Head of caudate nucleus (tissue), 42 donors: ENCODE data around the gene CEP83.
"Not testable (repeated sequence)": the region's sequence is repeated elsewhere in the genome, so short reads cannot be mapped to it uniquely, and the experiment has no call there.

ENCODE experiments used
- DNase-seq, 42 donors: peaks; one replicate each; pipeline versions ENCODE4 v3.0.0 to v3.0.0-alpha.2; 2020 to 2021; ENCODE audit warnings: mixed read lengths in 7 of 42
- intact Hi-C: fragments of 100-400 bp; cut with DNase I; formaldehyde crosslinking; loops from one replicate; pipeline ENCODE4 v1.15.0; 2022

Gene CEP83

DNA sequence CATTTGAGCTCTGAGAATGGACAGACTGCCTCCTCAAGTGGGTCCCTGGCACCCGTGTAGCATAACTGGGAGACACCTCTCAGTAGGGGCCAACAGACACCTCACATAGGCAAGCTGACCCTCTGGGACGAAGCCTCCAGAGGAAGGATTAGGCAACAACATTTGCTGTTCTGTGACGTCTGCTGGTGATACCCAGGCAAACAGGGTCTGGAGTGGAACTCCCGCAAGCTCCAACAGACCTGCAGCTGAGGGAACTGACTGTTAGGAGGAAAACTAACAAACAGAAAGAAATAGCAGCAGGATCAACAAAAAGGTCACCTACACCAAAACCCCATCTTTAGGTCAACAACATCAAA is 69.6 kb downstream of the CEP83 start:
- intact Hi-C loops: no loop called here
- no peak for DNase-seq

DNA sequence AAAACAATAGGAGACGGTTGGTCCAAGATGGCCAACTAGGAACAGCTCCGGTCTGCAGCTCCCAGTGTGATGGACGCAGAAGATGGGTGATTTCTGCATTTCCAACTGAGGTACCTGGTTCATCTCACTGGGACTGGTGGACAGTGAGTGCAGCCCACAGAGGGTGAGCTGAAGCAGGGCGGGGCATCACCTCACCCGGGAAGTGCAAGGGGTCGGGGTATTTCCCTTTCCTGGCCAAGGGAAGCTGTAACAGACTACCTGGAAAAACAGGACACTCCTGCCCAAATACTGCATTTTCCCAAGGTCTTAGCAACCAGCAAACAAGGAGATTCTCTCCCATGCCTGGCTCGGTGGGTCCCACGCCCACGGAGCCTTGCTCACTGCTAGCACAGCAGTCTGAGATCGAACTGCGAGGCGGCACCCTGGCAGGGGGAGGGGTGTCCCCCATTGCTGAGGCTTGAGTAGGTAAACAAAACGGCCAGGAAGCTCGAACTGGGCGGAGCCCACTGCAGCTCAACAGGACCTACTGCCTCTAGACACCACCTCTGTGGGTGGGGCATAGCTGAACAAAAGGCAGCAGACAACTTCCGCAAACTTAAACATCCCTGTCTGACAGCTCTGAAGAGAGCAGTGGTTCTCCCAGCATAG is 70.1 kb downstream of the CEP83 start:
- DNase-seq, intact Hi-C loops: not testable (repeated sequence)

DNA sequence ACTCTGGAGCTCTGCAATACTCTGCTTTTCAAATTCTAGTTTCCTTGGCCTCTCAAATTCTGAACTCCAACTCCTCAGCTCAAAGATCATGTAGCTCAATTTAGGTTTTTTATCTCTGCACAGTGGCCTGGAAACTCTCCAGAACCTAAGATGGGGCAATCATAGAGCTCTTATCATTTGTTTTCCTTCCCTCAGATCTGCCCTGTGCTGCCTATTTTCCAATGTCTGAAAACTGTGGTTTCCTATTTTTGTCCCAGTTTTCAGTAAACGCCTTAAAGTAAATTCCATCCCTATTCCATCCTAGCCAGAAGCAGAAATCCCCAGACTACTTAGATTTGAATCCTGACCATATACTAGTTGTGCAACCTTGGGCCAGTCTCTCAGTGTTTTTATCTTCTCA is 73.2 kb downstream of the CEP83 start:
- intact Hi-C loops: no loop called here

DNA sequence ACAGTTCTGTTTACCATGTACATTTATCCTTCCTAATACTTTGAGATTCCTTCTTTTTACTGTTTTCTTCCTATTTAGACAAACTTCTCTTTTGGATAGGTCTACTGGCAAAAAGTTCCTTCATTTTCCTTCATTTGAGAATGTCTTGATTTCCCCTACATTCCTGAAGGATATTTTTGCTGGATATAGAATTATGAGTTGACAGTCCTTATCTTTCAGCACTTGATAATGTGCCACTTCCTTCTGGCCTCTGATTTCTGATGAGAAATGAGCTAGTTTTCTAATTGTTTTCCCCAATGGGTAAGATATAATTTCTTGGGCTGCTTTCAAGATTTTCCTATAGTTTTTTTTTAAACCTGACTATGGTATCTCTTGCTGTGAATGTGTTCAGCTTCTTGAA is 75.6 kb downstream of the CEP83 start:
- intact Hi-C loops: no loop called here
- no peak for DNase-seq

More for the DNA sequence above, 73.2 kb downstream of the CEP83 start:
- DNase-seq: no peak

DNA sequence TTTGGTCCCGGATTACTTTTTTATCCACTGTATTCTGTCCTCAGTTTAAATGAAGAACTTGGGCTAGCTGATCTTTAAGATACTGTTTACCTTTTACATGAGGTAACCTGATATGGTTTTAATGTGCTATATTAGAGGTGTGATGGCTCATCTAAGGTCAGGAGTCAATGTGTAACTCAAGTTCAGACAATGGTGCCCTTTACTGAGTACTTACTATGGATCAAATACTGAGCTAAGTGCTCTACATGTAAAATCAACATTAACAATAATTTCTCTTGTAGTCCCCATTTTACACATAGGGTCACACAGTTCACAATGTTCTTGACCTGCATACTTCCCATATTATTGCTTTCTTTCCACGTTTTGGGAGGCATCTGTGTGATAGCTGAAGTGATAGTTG is 79.2 kb downstream of the CEP83 start:
- intact Hi-C loops: no loop called here
- DNase-seq: no peak

DNA sequence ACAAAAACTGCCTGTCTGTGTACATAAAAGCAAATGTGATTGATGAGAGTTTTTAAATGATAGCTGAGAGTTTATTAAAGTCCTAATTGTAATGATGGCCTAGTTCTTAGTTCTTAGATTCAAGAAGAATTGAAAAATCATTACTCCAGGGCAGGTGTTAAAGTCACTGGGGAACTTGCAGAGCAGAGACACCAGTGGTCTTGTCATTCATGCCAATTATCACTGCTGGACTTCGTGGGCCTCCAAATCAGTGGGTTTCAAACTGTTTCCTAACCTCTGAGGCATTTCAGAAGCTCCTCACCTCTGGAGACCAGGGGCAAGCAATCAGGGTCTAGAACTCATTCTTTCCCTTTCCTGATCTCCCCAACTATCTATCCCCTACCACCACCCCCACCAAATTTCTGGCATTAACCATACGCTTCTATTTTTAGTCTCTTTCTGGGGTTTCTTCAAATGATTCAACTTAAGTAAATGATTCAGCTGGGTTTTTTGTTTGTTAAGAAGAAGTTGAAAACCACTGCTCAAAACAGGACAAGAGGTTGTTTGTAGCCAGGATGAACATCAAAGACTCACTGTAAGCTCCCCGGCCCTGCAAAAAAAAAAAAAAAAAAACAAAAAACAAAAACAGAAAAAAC is 80.1 kb downstream of the CEP83 start:
- DNase-seq: no peak
- intact Hi-C loops: no loop called here

DNA sequence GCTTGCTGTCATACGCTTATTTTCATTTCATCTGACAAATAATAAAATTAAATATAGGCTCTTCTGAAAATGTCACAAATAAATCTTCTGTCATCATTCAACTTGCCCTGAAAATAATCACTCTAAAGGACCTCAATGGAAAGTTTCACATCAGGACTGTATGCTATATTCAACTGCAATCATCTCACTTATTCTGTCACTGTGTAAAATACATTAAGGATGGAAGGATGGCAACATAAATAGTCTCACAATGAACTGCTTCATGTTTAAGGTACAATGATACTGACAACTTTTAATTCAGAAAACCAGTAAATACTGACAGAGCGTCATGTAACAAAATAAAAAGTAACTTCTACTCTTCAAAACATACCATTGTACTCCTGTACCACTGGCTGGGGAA is 82.1 kb downstream of the CEP83 start:
- intact Hi-C loops: no loop called here
- DNase-seq: no peak

DNA sequence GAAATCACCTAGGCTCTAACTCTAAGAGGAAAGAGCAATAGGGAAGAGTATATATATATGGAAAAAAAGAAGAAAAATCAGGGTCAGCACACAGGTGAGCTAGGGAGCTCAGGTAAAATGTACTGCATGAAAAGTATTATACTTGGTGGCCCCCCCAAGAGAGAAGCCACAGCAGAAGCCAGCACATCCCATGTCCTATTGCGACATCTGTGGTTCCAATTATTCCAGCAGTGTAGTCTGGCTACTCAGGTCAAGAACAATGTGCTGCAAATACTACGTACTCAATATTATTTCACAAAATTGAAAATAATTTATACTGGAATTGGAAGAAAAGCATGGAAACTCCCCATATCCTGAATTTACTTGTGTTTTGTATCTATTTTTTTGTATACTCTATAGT is 85.5 kb downstream of the CEP83 start:
- intact Hi-C loops: no loop called here
- DNase-seq: no peak

DNA sequence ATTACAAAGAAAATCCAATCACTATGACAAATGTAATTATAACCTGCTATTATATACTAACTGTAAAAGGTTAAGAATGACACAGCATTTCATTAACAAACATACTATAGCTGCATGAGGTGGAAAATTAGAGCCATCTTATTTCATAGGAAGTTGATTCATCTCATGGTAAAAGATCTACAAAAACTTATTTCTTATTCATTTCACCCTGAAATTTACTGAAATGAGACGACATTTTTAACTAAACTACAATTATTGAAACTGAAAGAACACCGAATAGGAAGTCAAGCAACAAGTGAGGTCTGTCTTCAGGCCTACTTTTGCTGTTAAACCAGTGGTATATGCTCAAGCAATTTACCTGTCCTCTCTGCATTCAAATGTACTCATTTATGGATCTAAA is 87.2 kb downstream of the CEP83 start:
- intact Hi-C loops: no loop called here
- no peak for DNase-seq

DNA sequence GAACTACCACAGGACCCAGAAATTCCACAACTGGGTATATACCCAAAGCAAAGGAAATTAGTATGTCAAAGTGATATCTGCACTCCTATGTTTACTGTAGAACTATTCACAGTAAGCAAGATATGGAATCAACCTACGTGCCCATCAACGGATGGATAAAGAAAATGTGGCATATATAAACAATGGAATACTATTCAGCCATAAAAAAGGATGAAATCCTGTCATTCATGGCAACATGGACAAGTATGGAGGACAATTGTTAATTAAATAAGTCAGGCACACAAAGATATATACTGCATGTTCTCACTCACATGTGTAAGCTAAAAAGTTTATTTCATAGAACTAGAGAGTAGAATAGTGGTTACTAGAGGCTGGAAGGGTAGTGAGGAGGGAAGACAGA is 97.0 kb downstream of the CEP83 start:
- DNase-seq: no peak
- intact Hi-C loops: no loop called here

DNA sequence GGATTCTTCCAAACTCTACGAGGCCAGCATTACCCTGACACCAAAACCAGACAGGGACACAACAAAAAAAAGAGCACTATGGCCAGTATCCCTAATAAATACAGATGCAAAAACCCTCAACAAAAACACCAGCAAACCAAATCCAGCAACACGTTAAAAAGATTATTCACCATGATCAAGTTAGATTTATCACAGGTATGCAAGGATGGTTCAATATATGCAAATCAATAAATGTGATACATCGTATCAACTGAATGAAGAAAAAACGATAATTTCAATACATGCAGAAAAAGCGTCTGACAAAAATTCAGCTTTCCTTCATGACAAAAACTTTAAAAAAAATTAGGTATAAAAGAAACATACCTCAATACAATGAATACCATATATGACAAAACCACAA is 99.9 kb downstream of the CEP83 start:
- intact Hi-C loops: no loop called here
- DNase-seq: no peak

DNA sequence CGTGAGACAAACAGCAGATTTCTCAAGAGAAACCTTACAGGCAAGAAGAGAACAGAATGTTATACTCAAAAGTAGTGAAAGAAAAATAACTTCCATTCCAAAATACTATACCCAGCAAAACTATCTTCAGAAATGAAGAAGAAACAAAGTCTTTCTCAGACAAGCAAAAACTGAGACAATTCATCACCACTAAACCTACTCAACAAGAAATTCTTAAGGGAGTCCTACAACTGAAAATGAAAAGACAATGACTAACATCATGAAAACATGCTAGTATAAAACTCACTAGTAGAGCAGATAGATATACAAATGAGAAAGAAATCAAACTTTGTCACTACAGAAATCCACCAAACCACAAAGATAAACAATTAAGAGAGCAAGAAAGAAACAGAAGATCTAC is 106.5 kb downstream of the CEP83 start:
- intact Hi-C loops: no loop called here
- no peak for DNase-seq

DNA sequence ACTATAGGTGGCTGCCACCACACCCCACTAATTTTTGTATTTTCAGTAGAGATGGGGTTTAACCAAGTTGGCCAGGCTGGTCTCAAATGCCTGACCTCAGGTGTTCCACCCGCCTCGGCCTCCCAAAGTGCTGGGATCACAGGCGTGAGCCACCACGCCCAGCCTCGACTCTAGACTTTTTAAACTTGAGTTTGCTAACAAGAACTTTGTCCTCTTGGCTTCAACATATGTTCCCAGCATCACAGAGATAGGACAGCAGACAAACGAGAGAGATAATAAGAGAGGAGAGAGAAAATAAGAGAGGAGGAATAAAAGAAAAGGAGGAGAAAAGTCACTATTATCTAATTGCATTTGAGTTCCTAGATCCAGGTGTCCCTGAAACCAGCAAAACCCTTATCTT is 119.1 kb downstream of the CEP83 start:
- intact Hi-C loops: no loop called here
- DNase-seq: no peak

DNA sequence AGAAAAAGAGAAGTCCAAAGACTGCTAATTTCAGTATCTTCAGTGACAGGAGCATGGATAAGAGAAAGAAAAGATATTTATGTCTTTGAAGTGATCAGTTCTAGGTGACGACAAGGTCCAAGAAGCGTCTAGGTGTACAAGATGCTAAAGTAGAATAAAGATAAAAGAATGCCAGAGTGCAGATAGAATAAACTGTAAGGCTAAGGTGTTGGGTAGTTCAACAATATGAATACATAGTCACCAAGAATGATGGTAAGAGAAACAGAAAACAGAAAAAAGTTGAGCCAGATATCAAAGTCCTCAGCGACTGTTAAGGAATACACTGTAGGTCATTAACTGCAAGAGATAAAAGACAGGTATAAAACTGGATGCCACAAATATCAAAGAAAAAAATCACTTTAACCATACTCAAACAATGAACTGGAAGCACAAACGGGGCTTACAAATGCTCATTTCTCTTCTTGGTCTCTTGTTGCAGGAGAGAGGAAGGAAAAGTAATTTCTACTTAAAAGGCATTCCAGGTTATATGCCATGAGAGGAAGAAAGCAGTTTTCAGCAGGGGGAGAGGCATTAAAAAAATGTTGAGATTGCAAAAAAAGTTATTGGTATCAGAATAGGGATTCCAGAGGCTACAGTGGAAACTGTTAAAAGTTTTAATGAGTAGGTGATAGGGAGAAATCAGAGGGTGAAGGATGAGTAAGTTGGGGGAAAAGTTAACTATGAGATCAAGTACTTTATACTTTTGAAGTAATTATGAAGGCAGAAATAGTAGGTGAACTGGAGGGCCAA is 121.5 kb downstream of the CEP83 start:
- no peak for DNase-seq
- intact Hi-C loops: no loop called here

DNA sequence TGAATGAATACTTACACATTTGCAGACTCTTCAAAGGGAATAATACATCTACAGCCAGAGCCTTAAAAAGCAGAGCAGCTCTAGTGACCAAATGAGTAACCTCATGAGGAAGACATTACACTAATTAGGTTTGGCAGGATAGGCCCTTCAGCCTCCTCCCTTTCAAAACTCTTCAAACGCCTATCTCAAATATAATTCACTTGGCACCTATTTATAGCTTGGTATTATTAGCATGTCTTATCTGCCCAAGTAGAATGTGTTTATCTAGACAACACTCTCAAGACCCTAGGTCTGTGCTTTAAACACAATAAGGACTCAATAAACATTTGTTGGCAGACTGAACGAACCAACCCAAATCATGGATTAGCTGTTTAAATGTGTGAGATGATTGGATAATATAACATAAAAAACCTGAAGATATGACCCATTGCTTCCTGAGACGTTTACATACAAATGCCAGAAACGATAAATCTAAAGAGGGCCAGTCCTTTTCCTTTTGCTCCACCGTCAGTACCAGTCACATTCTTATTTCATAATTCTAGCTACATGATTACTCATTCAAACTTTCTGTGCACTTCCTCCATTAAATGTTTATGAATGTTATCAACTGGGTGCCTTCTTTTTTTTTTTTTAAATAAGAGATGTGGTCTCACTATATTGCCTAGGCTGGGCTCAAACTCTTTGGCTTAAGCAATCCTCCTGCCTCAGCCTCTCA is 123.3 kb downstream of the CEP83 start:
- no peak for DNase-seq
- intact Hi-C loops: no loop called here

DNA sequence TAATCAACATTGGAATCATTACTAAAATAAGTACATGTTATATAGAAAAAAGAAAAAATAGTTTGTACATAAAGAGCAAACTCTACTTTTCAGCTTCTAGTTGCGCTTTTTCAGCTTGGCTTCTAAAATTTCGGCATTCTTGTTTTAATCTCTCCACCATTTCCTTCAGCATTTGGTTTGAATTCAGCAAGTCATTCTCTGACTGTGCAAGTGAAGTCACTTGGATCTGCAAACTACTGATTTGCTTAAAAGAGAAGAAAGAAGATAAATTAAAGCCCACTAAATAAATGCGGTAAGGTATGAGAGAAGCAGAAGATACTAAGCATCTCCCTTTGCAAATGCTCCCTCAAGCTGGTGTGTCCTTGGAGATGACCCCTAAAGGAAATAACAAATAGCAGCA is 126.3 kb downstream of the CEP83 start:
- intact Hi-C loops: no loop called here
- no peak for DNase-seq

DNA sequence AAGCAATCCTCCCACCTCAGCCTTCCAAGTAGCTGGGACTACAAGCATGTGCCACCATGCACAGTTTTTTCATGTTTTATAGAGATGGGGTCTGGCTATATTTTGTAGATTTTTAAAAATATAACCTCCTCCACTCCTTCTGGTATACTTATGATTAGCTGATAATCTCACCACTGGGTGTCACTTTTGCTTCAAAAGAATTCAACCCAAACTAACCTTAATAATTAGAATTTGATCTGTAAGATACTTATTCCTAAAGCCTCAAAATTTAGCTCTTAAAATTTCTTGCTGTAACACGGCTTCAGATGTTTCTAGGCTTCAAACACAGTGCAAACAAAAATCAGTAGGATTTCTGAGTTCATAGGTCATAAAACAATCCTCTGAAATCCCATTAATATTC is 130.3 kb downstream of the CEP83 start:
- DNase-seq: no peak
- intact Hi-C loops: no loop called here

DNA sequence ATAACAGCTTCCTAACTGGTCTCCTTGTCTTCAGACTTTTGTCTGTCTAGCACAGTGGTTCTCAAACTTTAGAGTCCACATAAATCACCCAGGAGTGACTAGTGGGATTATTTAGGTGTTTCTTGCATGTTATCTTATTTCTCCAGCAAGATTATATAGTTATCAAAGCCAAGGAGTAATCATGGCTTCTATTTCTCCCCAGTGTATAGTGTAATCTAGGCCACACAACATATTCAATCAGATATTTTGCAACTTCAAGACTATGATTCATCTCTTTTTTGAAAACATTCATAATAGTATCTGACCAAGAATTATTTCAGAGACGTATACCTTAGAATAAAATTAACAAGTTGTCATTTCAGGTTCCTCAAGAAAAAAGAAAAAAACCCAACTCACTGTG is 131.9 kb downstream of the CEP83 start:
- DNase-seq: no peak
- intact Hi-C loops: no loop called here

DNA sequence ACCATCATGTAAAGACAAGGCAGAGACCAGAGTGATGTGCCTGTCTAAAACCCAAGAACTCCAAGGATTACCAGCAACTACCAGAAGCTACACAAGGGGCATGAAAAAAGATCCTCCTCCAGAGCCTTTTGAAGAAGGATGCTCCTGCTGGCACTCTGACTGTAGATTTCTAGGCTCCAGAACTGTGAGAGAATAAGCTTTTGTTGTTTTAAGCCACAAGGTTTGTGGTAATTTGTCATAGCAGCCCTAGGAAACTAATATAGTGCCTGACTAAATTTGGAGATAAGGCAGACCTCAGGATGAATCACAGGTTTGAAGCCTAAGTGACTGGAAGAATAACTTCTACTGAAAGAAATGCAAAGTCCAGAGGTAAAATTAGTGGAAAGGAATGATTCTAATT is 132.9 kb downstream of the CEP83 start:
- intact Hi-C loops: no loop called here
- DNase-seq: no peak

DNA sequence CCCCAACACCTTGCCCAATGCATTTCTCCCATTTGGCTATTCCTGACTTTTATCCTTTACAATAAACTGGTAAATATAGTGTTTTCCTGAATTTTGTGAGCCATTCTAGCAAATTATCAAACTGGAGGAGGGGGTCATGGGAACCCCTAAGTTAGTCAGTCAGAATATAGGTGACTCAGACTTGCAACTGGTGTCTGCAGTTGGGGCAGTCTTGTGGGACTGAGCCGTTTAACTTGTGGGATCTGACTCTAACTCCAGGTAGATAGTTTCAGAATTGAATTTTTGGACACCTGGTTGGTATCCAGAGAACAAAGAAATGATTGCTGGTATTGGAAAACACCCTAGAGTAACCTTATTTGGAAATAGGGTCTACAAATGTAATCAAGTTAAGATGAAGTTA is 133.4 kb downstream of the CEP83 start:
- intact Hi-C loops: no loop called here
- DNase-seq: no peak
